PC-9 (cell line): Measurements from ENCODE around the gene MICAL3. TPM values are rescaled to one million over a fixed set of nuclear protein-coding genes. Genes with fewer than 3 reads are reported as not detected.
A peak's percentile ranks its signal among the peaks of the same experiment; 100 is the strongest.

Experiments used
- BruUV-seq: library from RNA; stranded (reverse); fragments of 400-500 nt; replicated peaks from 2 replicates; lab custom pipeline; 2021; lab: Mats Ljungman, UMichigan
- CTCF ChIA-PET: fragments of 300-600 bp; sonication (Branson Sonifier 250); formaldehyde crosslinking; loops from one replicate; lab custom pipeline; 2022; ENCODE audit warnings: antibody characterized with exemption; lab: Charles Lee
- POLR2A ChIA-PET: fragments of 300-600 bp; sonication (Branson Sonifier 250); formaldehyde crosslinking; loops from one replicate; lab custom pipeline; 2022; ENCODE audit warnings: antibody characterized with exemption; ENCODE audit not compliant: unreplicated experiment; lab: Charles Lee
- DNase-seq, 2 experiments: peaks; one replicate each; pipeline versions ENCODE4 v3.0.0 to v3.0.0-alpha.2; 2015 to 2022; ENCODE audit warnings: mixed read lengths in 1 of 2
- H2AFZ ChIP-seq: fragments of 200-600 bp; sonication (generic); 2 replicates; pipeline ENCODE4 v1.8.1; 2017; ENCODE audit warnings: antibody characterized with exemption
- H3F3A ChIP-seq: fragments of 200-600 bp; sonication (generic); 2 replicates; pipeline ENCODE4 v1.8.1; 2017; ENCODE audit warnings: antibody characterized with exemption, mild to moderate bottlenecking, low read depth; ENCODE audit not compliant: insufficient read depth
- H3K27ac ChIP-seq: fragments of 200-600 bp; sonication (generic); 2 replicates; pipeline ENCODE4 v1.6.1; 2016; ENCODE audit warnings: mixed run types
- H3K27me3 ChIP-seq: fragments of 200-600 bp; sonication (generic); 2 replicates; pipeline ENCODE4 v1.6.1; 2016; ENCODE audit warnings: low read depth, mixed run types; ENCODE audit not compliant: insufficient read depth
- H3K36me3 ChIP-seq: fragments of 200-600 bp; sonication (generic); 2 replicates; pipeline ENCODE4 v1.6.1; 2016; ENCODE audit warnings: low read depth, mixed run types
- H3K4me1 ChIP-seq: fragments of 200-600 bp; sonication (generic); replicated peaks from 2 replicates; pipeline ENCODE4 v1.6.1; 2016; ENCODE audit warnings: mixed run types; ENCODE audit not compliant: insufficient read depth
- H3K4me2 ChIP-seq: fragments of 200-600 bp; sonication (generic); 2 replicates; pipeline ENCODE4 v1.6.1; 2017; ENCODE audit warnings: mixed run types
- H3K4me3 ChIP-seq: fragments of 200-600 bp; sonication (generic); 2 replicates; pipeline ENCODE4 v1.6.1; 2016; ENCODE audit warnings: mixed run types
- H3K79me2 ChIP-seq: fragments of 200-600 bp; sonication (generic); 2 replicates; pipeline ENCODE4 v1.6.1; 2017; ENCODE audit warnings: low read depth, mixed run types
- H3K9me2 ChIP-seq: fragments of 200-600 bp; sonication (generic); 2 replicates; pipeline ENCODE4 v1.8.1; 2017; ENCODE audit warnings: mild to moderate bottlenecking; ENCODE audit not compliant: insufficient read depth
- H3K9me3 ChIP-seq: fragments of 200-600 bp; sonication (generic); 2 replicates; pipeline ENCODE4 v1.8.1; 2016; ENCODE audit warnings: low read depth; ENCODE audit not compliant: insufficient read depth
- H4K20me1 ChIP-seq: fragments of 200-600 bp; sonication (generic); 2 replicates; pipeline ENCODE4 v1.8.1; 2017; ENCODE audit not compliant: insufficient read depth
- EZH2 ChIP-seq: fragments of 200-600 bp; sonication (generic); IDR thresholded peaks from 2 replicates; pipeline ENCODE4 v1.8.0; 2017; ENCODE audit warnings: antibody characterized with exemption, low read depth
- intact Hi-C: fragments of 100-400 bp; cut with micrococcal nuclease; formaldehyde crosslinking; loops from one replicate; pipeline ENCODE4 v1.10.0; 2022; ENCODE audit not compliant: unreplicated experiment
- total RNA-seq: library from RNA; stranded (reverse); gene quantifications from 2 replicates; pipeline ENCODE4 v1.2.3, GENCODE V29; 2021
- TF ChIP-seq, protein P1 (sequence below): fragments of 200-600 bp; sonication (generic); conservative IDR thresholded peaks from 2 replicates; pipeline ENCODE4 v1.6.1; 2017; ENCODE audit warnings: mixed run types, antibody characterized with exemption, mild to moderate bottlenecking, moderate library complexity

The MICAL3 gene
- total RNA-seq, 1 experiment from 2014 or later, result 27.4 TPM

DNA sequence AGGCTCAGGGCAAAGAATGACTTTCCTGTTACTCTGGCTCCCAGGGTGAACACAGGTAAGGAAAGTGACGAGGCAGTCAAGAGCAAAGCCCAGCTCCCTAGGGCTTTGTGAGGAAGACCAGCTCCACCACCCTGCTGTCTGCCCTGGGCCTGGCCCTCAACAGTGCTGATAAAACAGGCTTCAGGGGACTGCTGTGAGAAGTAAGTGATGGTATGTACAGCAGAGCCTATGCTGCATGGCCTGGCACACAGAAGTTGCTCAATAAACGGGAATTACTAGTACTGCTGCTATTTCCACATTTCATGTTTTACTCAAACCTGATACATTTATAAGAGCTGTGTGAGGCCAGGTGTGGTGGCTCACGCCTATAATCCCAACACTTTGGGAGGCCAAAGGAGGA lies 50.3 kb downstream of the MICAL3 start:
- Histone ChIP-seq H3K79me2 (peaks cover 53% of the 10 kb centered on the region), H3K27me3 (no peaks in the 10 kb centered on the region), H3F3A (peaks cover 25% of the 10 kb centered on the region), H3K4me1 (peaks cover 50% of the 10 kb centered on the region), H3K4me2 (peak overlapping the region; percentile 40), H4K20me1 (no peaks in the 10 kb centered on the region), H3K36me3 (no peaks in the 10 kb centered on the region; the same call in 1 of the 2 replicates), H2AFZ (no peak overlapping the region), H3K9me2 (no peaks in the 10 kb centered on the region), H3K9me3 (no peaks in the 10 kb centered on the region), H3K4me3 (no peak overlapping the region), H3K27ac (peak overlapping the region; percentile 85)
- intact Hi-C loops, result no loop called here
- ChIA-PET CTCF (no interaction called here), POLR2A (no interaction called here)
- peak in 1 of 2 experiments; percentile 85 for DNase-seq
- TF ChIP-seq EZH2, result no peak
- TF ChIP-seq, protein P1, sequence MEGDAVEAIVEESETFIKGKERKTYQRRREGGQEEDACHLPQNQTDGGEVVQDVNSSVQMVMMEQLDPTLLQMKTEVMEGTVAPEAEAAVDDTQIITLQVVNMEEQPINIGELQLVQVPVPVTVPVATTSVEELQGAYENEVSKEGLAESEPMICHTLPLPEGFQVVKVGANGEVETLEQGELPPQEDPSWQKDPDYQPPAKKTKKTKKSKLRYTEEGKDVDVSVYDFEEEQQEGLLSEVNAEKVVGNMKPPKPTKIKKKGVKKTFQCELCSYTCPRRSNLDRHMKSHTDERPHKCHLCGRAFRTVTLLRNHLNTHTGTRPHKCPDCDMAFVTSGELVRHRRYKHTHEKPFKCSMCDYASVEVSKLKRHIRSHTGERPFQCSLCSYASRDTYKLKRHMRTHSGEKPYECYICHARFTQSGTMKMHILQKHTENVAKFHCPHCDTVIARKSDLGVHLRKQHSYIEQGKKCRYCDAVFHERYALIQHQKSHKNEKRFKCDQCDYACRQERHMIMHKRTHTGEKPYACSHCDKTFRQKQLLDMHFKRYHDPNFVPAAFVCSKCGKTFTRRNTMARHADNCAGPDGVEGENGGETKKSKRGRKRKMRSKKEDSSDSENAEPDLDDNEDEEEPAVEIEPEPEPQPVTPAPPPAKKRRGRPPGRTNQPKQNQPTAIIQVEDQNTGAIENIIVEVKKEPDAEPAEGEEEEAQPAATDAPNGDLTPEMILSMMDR, result no peak
- no TSS peak for BruUV-seq

DNA sequence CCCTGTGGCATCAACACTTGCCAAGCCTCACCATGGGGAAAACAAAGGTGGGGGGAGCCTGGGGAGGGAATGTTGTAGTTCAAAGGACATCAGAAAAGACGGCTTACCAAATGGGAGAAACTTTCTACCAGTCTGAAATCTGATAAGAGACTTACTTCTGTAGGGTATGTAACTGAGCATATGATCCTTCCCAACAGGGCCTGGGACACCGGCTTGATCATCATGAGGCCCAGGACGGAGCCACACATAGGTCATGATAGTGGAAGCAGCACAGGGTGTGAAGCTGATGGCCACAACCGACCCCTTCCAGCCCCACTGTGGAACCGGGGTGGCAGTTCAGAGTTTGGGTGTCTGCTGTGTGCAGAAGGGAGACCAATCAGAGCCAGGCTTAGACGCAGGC lies 51.1 kb downstream of the MICAL3 start:
- TF ChIP-seq, protein P1, result no peak
- TF ChIP-seq EZH2, result no peak
- H3K4me3 ChIP-seq, result peak overlapping the region; percentile 20; the same call in 1 of the 2 replicates
- no TSS peak for BruUV-seq
- POLR2A ChIA-PET, result no interaction called here
- intact Hi-C loops, result no loop called here
- H3K4me2 ChIP-seq, result peak overlapping the region; percentile 76
- no peaks in the 10 kb centered on the region; the same call in 1 of the 2 replicates for H3K36me3 ChIP-seq
- peaks cover 50% of the 10 kb centered on the region for H3K4me1 ChIP-seq
- H3K9me2 ChIP-seq, result no peaks in the 10 kb centered on the region
- peaks cover 54% of the 10 kb centered on the region for H3K79me2 ChIP-seq
- peaks cover 25% of the 10 kb centered on the region for H3F3A ChIP-seq
- no peaks in the 10 kb centered on the region for H3K9me3 ChIP-seq
- H3K27me3 ChIP-seq, result no peaks in the 10 kb centered on the region
- CTCF ChIA-PET, result no interaction called here
- no peaks in the 10 kb centered on the region for H4K20me1 ChIP-seq
- H3K27ac ChIP-seq, result peak overlapping the region; percentile 85
- no peak for DNase-seq
- no peak overlapping the region; the same call in 1 of the 2 replicates for H2AFZ ChIP-seq

DNA sequence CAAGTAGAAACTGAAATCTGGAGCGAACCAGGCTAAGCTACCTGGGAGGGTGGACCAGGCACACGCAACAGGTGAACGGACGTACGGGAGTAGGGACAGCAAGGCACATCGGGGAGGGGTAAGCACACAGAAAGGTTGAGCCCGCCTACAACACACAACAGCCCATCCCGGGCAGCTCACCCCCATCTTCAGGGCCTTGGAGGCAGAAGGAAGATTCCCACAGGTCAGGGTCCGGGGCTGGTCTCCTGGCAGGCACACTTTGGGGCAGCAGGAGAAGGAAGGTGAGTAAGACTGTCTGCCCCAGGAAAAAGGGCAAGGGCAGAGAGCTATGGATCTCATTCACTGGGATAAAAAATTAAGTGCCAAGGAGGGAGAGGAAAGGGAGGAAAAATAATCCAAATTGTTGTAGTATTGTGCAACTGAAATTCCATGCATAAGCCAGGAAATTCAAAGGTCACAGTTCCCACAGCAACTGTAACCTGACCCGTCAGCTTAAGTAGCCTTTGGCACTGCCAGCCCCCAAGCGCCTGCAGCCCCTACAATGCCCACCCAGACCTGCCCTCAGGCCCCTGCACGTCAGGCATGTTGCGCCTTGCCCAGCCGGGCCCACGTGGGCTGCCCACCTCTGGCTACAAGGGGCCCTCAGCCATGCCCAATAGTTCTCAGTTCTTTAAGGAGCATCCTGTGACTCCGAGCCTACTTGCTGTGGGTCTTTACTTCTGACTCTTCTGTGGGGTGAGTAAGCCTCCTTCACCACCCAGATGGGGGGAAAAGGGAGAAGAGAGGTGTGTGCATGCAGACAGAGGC lies 51.8 kb downstream of the MICAL3 start:
- H3K27ac ChIP-seq, result peak overlapping the region; percentile 85
- H3K4me3 ChIP-seq, result peak overlapping the region; percentile 20; the same call in 1 of the 2 replicates
- intact Hi-C loops, result no loop called here
- H3K79me2 ChIP-seq, result peaks cover 49% of the 10 kb centered on the region
- H4K20me1 ChIP-seq, result no peaks in the 10 kb centered on the region
- H2AFZ ChIP-seq, result no peak overlapping the region; the same call in 1 of the 2 replicates
- CTCF ChIA-PET, result interaction anchor here (0.6 kb wide), 1 partner anchor 18 kb away, joined by 5 read pairs; no protein-coding TSS in a partner anchor
- BruUV-seq, result no TSS peak
- peak overlapping the region; percentile 76 for H3K4me2 ChIP-seq
- POLR2A ChIA-PET, result interaction anchor here (0.7 kb wide), 1 partner anchor 1877 kb away, joined by 5 read pairs; no protein-coding TSS in a partner anchor
- no peaks in the 10 kb centered on the region; the same call in 1 of the 2 replicates for H3K36me3 ChIP-seq
- DNase-seq, result peak; percentile 72 to 74
- no peaks in the 10 kb centered on the region for H3K9me2 ChIP-seq
- peaks cover 25% of the 10 kb centered on the region for H3F3A ChIP-seq
- H3K4me1 ChIP-seq, result peaks cover 50% of the 10 kb centered on the region
- H3K9me3 ChIP-seq, result no peaks in the 10 kb centered on the region
- no peaks in the 10 kb centered on the region for H3K27me3 ChIP-seq
- TF ChIP-seq EZH2, result no peak
- TF ChIP-seq, protein P1, result no peak
